Inferior parietal cortex (tissue), 1 donor: ENCODE measurements around the gene BAHCC1.
"Not testable (repeated sequence)": the region's sequence is repeated elsewhere in the genome, so short reads cannot be mapped to it uniquely, and the experiment has no call there.

Experiments
- DNase-seq: peaks from one replicate; pipeline ENCODE4 v3.0.0-alpha.2; 2016; ENCODE audit errors: extremely low spot score

Gene BAHCC1

DNA sequence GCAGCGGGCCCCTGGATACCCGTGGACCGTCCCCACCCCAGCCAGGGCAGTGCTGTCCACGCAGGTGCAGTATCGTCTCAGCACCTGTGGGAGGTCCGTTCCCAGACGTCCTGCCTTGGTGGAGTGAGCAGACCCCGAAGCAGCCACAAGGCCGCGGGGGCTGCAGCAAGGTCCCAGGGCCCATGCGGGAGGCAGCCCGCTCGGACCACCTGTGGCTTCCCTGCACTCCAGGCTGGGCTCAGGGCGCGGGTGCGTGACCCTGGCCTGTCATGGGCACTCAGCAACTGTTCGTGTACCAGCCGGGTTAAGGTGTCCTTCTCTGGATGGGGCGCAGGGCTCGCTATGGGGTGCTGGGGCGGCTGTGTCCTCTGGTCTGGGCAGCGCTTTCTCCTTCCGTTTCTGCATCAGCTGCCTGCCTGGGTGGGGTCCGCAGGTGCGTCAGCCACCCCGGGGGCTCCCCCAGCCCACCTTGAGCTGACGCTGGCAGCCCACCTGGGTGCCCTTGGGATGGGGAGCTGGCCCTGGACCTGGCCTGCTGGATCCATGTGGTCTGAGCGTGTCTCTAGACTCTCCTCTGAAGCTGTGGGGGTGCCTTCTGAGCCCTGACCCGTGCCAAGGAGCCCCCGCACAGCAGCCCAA is 18.4 kb downstream of the BAHCC1 start:
- DNase-seq, result no peak

GRCh38 chr17:81414756-81415516 is 19.7 kb downstream of the BAHCC1 start:
- no peak for DNase-seq

DNA sequence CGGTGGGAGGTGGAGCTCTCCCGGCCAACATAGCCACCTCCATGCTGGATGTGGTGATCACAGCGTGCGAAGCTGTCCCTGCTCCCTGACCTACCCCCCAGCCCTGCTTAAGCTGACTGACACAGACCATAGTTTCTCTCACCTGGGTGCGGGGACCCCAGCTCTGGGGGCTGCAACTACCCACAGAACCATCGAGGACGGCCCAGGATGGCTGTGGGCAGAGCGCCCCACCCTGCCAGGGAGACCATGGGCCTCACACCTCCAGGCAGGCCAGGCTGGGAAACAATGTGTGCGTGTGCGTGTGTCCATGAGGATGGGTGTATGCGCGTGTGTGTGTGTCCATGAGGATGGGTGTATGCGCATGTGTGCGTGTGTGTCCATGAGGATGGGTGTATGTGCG is 20.4 kb downstream of the BAHCC1 start:
- no peak for DNase-seq

DNA sequence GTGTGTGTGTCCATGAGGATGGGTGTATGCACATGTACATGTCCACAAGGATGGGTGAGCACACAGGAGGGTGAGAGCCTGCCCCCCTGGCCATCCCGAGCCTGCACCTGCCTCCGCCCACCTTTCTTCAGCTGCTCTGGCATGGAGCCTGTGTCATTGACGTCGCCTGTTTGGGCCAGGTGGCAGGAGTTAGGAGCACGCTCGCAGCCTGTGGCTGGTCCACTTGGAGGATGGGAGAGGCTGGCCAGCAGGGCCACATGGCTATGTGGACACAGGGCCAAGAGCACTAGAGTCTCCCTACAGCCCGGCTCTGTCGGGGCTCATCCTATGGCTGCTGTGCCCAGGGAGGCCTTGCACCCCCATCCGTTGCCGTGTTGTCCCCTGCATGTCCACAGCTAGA is 21.4 kb downstream of the BAHCC1 start:
- no peak for DNase-seq

- no peak for DNase-seq
Observed at GRCh38 chr17:81417049-81417878, 22.0 kb downstream of the BAHCC1 start.

DNA sequence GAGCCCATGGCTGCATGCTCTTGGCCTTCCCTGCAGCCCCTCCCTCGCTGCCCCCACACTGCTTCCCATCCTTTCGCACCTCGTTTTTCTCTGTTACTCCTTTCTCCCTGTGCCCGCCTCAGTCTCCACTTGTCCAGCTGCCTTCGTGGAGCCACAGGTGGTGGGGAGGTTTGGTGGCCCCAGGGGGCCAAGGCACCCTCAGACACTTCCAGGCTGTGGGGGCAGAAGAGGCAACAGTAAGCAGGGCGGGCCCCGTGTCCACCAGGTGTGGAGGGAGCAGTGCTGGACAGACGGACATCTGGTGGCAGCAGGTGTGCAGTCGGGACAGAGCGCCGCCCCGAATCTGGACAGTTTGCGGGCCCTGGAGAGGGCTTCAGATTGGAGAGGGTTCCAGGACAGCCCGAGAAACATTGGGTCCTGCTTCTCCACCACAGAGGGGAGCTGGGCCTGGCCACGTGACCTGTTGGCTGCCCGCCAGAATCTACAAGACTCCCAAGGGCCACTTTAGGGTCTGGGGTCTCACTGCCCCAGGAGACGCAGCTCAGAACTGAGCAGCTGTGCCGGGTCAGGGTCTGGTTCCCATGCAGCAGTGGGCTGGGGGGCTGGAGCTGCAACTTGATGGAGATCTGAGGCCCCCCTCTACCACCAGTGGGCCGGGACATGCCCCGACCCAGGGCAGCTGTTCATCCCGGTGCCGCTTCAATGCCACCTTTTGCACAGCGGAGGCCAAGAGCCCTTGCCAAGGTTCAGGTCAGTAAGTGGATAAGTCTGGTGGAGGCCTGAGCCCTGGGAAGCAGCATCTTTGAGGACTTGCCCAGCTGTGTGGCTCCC is 22.8 kb downstream of the BAHCC1 start:
- DNase-seq, result no peak

- no peak for DNase-seq
Observed at GRCh38 chr17:81418710-81419318, 23.6 kb downstream of the BAHCC1 start.

- no peak for DNase-seq
Observed at GRCh38 chr17:81419319-81419885, 24.1 kb downstream of the BAHCC1 start.

GRCh38 chr17:81419886-81420768 is 24.9 kb downstream of the BAHCC1 start:
- DNase-seq, result no peak

DNA sequence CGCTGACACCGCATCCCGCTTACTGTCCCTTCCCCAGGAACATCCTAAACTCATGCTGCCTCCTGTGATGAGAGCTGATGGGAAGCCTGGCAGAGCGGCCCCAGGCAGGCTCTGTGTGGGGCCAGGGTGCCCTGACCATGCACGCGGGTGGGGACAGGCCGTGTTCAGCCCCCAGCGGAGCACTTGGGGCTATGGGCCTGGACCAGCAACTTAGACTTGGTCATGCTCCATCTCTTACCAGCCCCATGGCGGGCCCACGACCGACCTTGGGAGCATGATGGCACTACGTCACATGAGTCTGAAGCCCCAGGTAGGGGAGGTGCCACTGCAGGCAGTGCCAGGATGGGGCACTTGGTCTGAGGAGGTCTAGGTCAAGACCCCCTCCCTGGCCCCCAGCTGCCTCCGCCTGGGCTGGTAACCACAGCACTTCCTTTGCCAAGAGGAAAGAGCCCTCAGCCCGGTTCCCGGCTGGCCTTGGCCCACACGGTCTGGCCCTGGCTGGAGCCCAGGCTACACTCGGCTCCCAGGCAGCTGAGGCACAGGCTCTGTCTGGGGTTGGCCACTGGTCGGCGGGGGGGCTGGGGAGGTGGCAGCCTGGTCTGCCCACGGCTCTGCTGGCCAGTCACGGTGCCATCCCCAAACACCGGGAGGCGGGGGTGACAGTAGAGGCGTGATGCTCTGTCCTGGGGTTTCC is 25.7 kb downstream of the BAHCC1 start:
- DNase-seq, result no peak

GRCh38 chr17:81422776-81423697 is 27.8 kb downstream of the BAHCC1 start:
- DNase-seq, result no peak

GRCh38 chr17:81423698-81424071 is 28.4 kb downstream of the BAHCC1 start:
- no peak for DNase-seq

DNA sequence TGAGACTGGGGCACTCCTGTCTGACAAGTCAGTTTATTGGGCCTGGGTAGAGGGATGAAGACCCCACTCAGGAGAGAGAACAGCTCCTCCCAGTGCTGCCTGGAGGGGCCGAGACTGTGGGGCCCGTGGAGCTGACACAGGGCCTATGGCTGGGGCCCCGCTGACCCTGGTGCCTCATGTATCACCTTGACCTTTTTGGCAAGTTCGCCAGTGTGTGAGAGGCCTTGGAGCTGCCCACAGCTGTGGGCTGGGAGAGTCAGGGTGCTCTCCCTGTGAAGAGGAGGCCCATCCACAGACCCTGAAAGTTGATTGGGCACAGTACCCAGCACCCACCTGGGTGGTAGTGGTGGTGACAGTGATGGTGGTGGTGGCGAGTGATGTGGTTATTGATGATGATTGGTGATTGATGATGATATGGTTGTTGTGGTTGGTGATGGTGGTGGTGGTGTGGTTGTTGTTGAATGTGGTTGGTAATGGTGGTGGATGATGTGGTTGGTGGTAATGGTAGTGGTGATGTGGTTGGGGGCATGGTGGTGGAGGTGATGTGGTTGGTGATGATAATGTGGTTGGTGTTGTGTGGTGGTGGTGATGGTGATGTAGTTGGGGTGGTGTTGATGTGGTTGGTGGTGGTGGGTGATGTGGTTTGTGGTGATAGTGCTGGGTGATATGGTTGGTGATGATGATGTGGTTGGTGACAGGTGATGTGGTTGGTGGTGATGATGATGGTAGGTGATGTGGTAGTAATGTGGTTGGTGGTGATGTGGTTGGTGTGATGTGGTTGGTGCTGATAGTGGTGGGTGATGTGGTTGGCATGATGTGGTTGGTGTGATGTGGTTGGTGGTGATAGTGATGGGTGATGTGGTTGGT is 29.1 kb downstream of the BAHCC1 start:
- DNase-seq, result no peak

DNA sequence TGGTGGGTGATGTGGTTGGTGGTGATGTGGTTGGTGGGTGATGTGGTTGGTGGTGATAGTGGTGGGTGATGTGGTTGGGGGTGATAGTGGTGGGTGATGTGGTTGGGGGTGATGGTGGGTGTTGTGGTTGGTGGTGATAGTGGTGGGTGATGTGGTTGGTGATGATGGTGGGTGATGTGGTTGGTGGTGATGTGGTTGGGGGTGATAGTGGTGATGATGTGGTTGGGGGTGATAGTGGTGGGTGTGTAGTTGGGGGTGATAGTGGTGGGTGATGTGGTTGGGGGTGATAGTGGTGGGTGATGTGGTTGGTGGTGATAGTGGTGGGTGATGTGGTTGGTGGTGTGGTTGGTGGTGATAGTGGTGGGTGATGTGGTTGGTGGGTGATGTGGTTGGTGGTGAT is 29.8 kb downstream of the BAHCC1 start:
- not testable (repeated sequence) for DNase-seq

DNA sequence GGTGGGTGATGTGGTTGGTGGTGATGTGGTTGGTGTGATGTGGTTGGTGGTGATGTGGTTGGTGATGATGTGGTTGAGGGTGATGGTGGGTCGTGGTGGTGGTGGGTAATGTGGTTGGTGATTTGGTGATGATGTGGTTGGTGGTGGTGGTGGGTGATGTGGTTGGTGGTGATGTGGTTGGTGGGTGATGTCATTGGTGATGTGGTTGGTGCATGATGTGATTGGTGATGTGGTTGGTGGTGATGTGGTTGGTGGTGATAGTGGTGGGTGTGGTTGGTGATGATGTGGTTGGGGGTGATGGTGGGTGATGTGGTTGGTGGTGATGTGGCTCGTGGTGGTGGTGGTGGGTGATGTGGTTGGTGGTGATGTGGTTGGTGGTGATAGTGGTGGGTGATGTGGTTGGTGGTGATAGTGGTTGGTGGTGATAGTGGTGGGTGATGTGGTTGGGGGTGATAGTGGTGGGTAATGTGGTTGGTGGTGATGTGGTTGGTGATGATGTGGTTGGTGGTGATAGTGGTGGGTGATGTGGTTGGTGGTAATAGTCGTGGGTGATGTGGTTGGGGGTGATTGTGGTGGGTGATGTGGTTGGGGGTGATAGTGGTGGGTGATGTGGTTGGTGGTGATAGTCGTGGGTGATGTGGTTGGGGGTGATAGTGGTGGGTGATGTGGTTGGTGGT is 30.6 kb downstream of the BAHCC1 start:
- DNase-seq, result not testable (repeated sequence)

DNA sequence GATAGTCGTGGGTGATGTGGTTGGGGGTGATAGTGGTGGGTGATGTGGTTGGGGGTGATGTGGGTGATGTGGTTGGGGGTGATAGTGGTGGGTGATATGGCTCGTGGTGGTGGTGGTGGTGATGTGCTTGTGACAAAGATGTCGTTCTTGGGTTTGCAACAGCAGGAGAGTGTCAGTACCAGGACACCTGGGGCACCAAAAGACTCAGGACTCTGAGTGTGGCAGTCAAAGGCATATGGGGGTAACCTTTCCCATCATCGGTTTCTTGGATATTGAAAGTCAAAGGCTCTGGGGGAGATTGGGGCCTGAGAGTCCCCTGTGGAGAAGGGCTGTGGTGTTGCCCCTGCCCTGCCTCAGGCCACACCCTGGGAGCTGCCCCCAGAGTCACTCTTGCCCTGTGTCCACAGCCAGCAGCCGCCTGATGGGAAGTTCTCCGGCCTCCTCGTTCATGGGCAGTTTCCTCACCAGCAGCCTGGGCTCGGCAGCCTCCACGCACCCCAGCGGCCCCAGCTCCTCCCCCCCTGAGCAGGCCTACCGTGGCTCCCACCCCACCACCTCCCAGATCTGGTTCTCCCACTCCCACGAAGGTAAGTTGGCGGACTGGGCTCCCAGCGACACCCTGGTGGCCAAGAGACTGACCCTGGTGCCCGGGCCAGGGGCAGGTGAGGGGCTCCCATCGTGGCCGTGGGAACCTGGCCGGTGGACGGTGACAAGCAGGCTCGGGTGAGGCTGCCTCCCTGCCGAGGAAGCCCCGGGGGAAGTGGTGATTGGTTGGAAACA is 31.3 kb downstream of the BAHCC1 start:
- no peak for DNase-seq
